K562 (cell line): ENCODE measurements around the gene ERMP1. TPM values are rescaled to one million over a fixed set of nuclear protein-coding genes. Genes with fewer than 3 reads are reported as not detected.

ENCODE experiments used
- CTBP1 ChIP-seq: fragments of 450-650 bp; IDR thresholded peaks from 2 replicates; pipeline ENCODE4 v1.6.1; 2016; ENCODE audit warnings: borderline replicate concordance
- CTCFL ChIP-seq: IDR thresholded peaks from 2 replicates; pipeline ENCODE4 v1.6.1; 2011; ENCODE audit warnings: borderline replicate concordance, low read depth, mild to moderate bottlenecking, moderate library complexity, low read length; ENCODE audit not compliant: insufficient read depth, poor library complexity, severe bottlenecking
- GABPB2 ChIP-seq: fragments of 250-450 bp; sonication (Bioruptor Pico); conservative IDR thresholded peaks from 2 replicates; pipeline ENCODE4 v1.5.1; 2021; ENCODE audit warnings: mild to moderate bottlenecking
- GTF2A2 ChIP-seq: IDR thresholded peaks from 2 replicates; pipeline ENCODE4 v1.6.1; 2016; ENCODE audit warnings: mild to moderate bottlenecking, missing genetic modification characterization, missing compliant biosample characterization
- KLF10 ChIP-seq: fragments of 250-450 bp; sonication (Bioruptor Pico); IDR thresholded peaks from 2 replicates; pipeline ENCODE4 v1.6.1; 2021; ENCODE audit warnings: matching md5 sums
- MAZ ChIP-seq, 2 experiments: fragments of 450-650 bp in 1 of 2; sonication (generic) in 1 of 2; formaldehyde crosslinking; IDR thresholded peaks in 1 of 2; conservative IDR thresholded peaks in 1 of 2; 2 replicates each; pipeline versions ENCODE4 v1.4.0 to v1.5.0; 2020; ENCODE audit warnings: mild to moderate bottlenecking in 1 of 2, missing genetic modification reagents in 1 of 2
- NR2C2 ChIP-seq, 2 experiments: fragments of 200-800 bp in 1 of 2; sonication (Bioruptor generic) in 1 of 2; sonication (generic) in 1 of 2; formaldehyde crosslinking in 1 of 2; IDR thresholded peaks; 2 replicates each; pipeline versions ENCODE4 v1.6.1 to v1.8.0; 2016 to 2022; ENCODE audit warnings: mild to moderate bottlenecking in 1 of 2, missing compliant biosample characterization in 1 of 2, missing genetic modification characterization in 1 of 2, missing genetic modification reagents in 1 of 2
- TEAD2 ChIP-seq: fragments of 450-650 bp; IDR thresholded peaks from 2 replicates; pipeline ENCODE4 v1.6.1; 2016; ENCODE audit warnings: missing genetic modification characterization, control low read depth, missing compliant biosample characterization
- VEZF1 ChIP-seq: fragments of 200-800 bp; sonication (Bioruptor generic); IDR thresholded peaks from 2 replicates; pipeline ENCODE4 v1.6.1; 2017; ENCODE audit warnings: missing genetic modification characterization, missing compliant biosample characterization
- XRCC4 ChIP-seq: IDR thresholded peaks from one replicate; pipeline ENCODE4 v1.6.1; 2011; ENCODE audit not compliant: insufficient read depth, insufficient read length; ENCODE audit errors: extremely low read depth
- XRCC5 ChIP-seq: fragments of 200-400 bp; formaldehyde crosslinking; IDR thresholded peaks from 2 replicates; pipeline ENCODE4 v1.6.1; 2017; ENCODE audit warnings: low read depth, mild to moderate bottlenecking, low read length
- ZNF764 ChIP-seq: fragments of 250-450 bp; sonication (Bioruptor Pico); IDR thresholded peaks from 2 replicates; pipeline ENCODE4 v1.4.0; 2020; ENCODE audit warnings: low read depth, mild to moderate bottlenecking, moderate library complexity
- polyA plus RNA-seq, 8 experiments: library from polyadenylated mRNA; depleted of rRNA in 4 of 8; stranded (reverse) in 5 of 8; unstranded in 3 of 8; fragments of >200 nt; fragmentation: Nextera tagmentation in 2 of 8; fragmentation: Illumina TruSeq in 1 of 8; extraction: Ambion mirVana in 2 of 8; extraction: Trizol in 1 of 8; gene quantifications; 2 replicates each; pipeline versions ENCODE4 v1.2.1 to v1.2.3, GENCODE V29; 2011 to 2014; ENCODE audit warnings: inconsistent platforms in 1 of 8, missing spikeins in 1 of 8
- total RNA-seq, 7 experiments: library from RNA; depleted of rRNA in 6 of 7; stranded (reverse); fragments of >200 nt in 6 of 7; fragmentation: Illumina TruSeq in 2 of 7; extraction: Trizol in 2 of 7; gene quantifications; 2 replicates each; pipeline versions ENCODE4 v1.2.1 to v1.2.3, GENCODE V29; 2011 to 2021; ENCODE audit warnings: low replicate concordance in 1 of 7

Gene ERMP1
- total and polyA plus RNA-seq, 9 of the 15 experiments (the other 6 are each of a cell fraction or from before 2014, with no cell fraction given): 2.5 to 26.3 (median 12.6) TPM

- TF ChIP-seq NR2C2 (CRISPR knock-in tag; IDR thresholded peaks at IDR 0.05) (no peak), NR2C2 (tag; IDR thresholded peaks at IDR 0.05) (no peak), VEZF1 (no peak), MAZ (CRISPR knock-in tag; conservative IDR thresholded peaks at IDR 0.05 in 1 of 2, IDR thresholded peaks at IDR 0.05 in 1 of 2) (peak in 1 of 2 experiments; percentile 46; a peak in 1 of 4 replicates), CTBP1 (peak; percentile 64; the same call in 1 of the 2 replicates), ZNF764 (no peak), TEAD2 (tag) (0 out of 2 replicates have a peak, but pooled peaks have one; percentile 26), GTF2A2 (tag) (no peak), CTCFL (peak; percentile 55), XRCC4 (no peak), KLF10 (CRISPR knock-in tag) (no peak), GABPB2 (CRISPR knock-in tag) (no peak), XRCC5 (peak; percentile 69; the same call in 1 of the 2 replicates)
These were observed 36.5 kb upstream of the ERMP1 start (continued) for GRCh38 chr9:5869315-5870019.
